GM12892 (cell line): ENCODE results near the gene TTYH3.

Experiments
- DNase-seq: peaks from one replicate; pipeline ENCODE4 v3.0.0; 2011; ENCODE audit not compliant: insufficient read length
- FAIRE-seq: peaks from 2 replicates; lab custom pipeline; 2011; peaks lifted over from hg19 to GRCh38; lab: Jason Lieb, UNC
- POLR2A ChIP-seq: IDR thresholded peaks from 2 replicates; pipeline ENCODE4 v1.6.1; 2011; ENCODE audit warnings: low read depth, low read length, control low read depth
- POLR2AphosphoS5 ChIP-seq: IDR thresholded peaks from 2 replicates; pipeline ENCODE4 v1.6.1; 2011; ENCODE audit warnings: low read depth, low read length, control low read depth
- TAF1 ChIP-seq: IDR thresholded peaks from 2 replicates; pipeline ENCODE4 v1.6.1; 2011; ENCODE audit warnings: low read depth, mild to moderate bottlenecking, control low read depth, low read length, borderline replicate concordance

Gene TTYH3

DNA sequence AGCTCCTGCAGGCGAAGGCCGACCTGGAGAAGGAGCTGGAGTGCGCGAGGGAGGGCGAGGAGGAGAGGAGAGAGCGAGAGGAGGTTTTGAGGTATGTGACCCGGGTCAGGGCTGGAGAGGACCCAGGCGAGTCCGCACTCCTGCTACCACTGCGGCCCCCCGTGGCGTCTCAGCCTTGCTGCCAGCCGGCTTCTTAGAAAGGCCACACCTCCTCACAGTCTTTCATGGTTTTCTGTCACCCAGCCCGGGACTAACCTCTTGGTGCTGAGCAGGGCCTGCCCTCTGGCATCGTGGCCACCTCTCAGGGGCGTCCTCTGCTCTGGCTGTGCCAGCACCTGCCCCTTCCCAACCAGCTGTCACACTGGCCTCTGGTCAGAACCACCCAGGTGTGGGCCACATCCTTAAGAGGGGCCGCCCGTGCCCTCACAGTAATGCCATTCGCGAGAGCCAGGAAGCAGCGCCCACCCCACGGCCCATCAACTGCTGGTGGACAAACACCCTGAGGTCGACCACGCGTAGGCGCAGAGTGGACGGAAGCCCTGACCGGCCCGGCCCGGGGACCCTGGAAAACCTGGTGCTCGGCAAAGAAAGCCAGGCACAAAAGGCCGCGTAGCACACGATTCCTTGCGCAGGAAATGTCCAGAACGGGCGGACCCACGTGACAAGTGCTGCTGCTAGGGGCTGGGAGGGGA lies 38.6 kb upstream of the TTYH3 start:
- DNase-seq (no peak), FAIRE-seq (no peak)
- no peak for TF ChIP-seq POLR2A
- TF ChIP-seq POLR2AphosphoS5 = no peak
- TF ChIP-seq TAF1 = no peak

DNA sequence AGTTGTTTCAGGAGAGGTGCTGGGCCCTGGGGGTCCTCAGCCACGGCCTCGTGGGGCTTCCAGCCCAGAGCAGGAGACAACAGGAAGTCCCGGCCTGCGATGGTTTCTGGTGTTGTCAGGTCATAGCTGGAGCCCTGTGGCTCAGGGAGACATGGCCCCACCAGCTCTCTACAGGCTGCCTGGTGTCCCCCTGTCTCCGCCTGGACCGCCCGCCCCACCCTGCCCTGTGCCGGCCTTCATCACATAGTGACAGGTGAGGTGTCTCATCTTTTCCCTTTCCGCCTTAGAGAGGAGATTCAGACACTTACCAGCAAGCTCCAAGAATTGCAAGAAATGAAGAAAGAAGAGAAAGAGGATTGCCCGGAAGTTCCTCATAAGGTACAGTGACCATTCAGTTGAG lies 37.2 kb upstream of the TTYH3 start:
- DNase-seq (no peak), FAIRE-seq (no peak)
- TF ChIP-seq TAF1 (no peak), POLR2A (no peak), POLR2AphosphoS5 (no peak)

DNA sequence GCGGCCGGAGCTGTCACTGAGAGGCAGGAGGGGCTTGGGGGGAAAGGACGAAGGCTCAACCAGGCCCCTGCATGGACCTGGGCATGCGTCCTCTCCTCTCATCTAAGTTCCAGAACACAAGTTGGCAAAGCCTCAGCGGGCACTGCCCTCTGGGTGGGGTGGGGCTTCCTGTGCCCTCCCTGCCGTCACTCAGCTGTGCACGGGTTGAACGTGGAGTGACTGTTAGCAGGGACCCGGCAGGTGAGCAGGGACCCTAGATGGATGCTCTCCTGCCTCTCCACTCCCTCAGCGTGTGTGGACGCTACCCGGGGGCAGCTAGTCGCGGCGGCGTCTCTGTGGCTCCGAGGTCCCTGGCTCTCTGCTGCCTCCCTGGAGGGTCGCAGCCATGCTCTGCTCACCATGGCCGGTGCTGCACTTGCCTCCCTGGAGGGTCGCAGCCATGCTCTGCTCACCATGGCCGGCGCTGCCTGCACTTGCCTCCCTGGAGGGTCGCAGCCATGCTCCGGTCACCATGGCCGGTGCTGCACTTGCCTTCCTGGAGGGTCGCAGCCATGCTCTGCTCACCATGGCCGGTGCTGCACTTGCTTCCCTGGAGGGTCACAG lies 36.4 kb upstream of the TTYH3 start:
- FAIRE-seq = no peak
- no peak for DNase-seq
- no peak for TF ChIP-seq POLR2A
- no peak for TF ChIP-seq POLR2AphosphoS5
- no peak for TF ChIP-seq TAF1

DNA sequence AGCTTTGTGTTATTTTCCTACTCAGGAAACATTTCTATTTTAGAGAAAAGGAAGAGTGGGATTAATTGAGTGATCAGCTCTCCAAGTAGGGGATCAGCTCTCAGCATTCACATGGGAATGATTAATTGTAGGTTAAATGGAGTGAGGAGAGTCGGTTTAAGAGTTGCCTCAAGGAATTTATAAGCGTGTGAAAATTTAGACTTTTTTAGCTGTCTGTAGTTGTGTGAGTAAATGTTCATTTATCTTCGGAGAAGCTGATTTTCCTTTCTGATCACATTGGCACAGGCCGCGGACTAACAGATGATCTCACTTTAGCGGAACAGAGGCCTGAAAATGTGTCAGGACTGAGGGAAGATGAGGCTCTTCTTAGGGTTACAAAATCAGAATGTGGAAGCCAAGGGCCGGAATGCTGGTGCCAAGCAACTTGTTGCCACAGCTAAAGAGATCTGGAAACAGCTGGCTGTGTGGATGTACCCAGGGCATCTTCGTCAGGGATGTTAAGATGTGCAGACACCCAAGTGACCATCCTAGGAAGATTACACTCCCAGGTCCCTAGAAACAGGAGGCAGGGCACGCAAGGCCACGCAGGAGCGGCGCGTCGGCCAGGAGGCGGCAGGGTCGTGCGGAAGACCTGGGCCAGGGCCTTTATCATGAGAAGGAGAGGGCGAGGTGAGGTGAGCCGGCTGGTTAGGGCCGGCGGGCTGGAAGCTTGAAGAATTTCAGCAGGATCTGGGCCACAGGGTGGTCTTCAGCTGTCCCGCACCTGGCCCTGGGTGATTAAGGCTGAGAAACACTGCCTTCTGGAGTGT lies 35.1 kb upstream of the TTYH3 start:
- FAIRE-seq (no peak), DNase-seq (no peak)
- no peak for TF ChIP-seq TAF1
- TF ChIP-seq POLR2AphosphoS5 = no peak
- TF ChIP-seq POLR2A = no peak

DNA sequence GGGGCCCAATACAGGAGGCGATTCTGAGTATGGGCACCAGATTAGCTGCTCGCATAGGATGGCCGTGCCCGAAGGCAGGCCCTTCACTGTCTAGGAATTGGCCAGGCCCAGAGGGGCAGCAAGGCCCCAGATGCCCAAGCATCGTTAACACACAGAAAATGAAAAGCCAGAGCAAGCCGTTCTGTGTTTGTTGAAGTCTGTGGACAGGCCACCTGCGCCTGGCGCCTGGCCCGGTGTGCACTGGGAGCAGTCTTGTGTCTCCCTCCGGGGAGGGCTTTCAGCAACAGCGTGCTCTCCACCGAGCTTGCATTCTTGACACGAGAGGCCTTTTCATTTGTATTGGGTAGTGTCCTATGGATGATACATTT lies 34.5 kb upstream of the TTYH3 start:
- DNase-seq (no peak), FAIRE-seq (no peak)
- TF ChIP-seq POLR2A (no peak), TAF1 (no peak), POLR2AphosphoS5 (no peak)

DNA sequence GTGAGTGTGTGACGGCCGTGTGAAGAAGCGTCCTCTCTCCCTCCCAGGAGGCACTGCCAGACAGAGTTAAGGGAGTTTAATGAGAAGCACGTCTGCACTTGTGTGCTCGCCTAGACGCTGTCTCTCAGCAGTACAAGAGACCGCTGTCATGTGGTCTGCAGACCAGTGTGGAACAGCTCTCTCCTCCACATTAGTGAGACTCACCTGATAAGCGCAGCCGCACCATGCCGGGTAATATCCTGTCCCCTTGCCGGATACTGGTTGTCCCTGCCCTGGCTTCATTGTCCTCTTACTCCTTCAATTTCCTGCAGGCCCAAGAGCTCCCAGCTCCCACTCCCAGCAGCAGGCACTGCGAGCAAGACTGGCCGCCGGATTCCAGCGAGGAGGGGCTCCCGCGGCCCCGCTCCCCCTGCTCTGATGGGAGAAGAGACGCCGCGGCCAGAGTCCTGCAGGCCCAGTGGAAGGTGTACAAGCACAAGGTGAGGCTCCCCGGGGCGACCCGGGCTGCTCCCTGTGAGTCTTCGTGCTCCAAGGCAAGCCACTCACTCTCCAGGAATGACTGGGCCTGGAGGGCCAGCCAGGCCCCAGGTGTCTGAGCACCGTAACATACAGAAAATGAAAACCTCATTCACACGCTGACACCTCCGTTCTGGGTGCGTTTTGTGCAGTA lies 33.5 kb upstream of the TTYH3 start:
- TF ChIP-seq POLR2A (no peak), POLR2AphosphoS5 (no peak), TAF1 (no peak)
- DNase-seq = no peak
- FAIRE-seq = no peak

DNA sequence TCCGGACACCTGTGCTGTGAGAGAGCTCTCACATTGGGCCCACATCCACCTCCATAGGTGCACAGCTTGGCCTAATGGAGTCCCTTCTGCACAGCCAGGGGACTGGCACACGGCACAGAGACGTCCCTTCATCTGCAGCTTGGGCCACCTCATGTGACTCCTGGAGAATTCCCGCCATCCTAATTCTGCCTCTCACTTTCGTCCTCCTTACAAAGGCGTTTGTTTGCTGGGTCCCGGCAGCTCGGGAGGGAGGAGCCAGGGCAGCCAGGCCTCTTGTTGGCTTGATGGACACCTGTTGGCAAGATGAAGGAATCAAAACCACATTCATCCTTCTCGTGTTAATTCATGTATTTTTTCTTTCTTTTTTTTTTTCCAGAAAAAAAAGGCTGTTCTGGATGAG lies 30.7 kb upstream of the TTYH3 start:
- DNase-seq (no peak), FAIRE-seq (no peak)
- no peak for TF ChIP-seq POLR2A
- TF ChIP-seq TAF1 = no peak
- TF ChIP-seq POLR2AphosphoS5 = no peak

DNA sequence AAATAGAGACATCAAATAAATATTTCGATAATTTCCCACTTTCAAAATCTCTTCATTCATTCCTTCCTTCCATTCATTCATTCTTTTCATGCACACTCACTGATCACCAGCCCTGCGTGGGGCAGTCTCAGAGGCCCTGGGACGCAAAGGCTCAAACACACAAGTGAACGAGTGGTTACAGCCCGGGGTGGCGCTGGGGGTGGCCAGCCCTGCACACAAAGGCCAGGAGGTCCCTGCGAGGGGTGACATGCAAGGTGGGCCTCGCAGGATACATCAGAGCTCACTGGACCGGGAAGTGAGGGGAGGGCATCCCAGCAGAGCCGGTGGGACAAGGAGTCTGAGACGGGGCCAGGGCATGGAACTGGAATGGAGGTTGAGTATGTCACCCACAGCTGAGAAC lies 29.9 kb upstream of the TTYH3 start:
- TF ChIP-seq POLR2A (no peak), POLR2AphosphoS5 (no peak), TAF1 (no peak)
- DNase-seq = no peak
- FAIRE-seq = no peak

DNA sequence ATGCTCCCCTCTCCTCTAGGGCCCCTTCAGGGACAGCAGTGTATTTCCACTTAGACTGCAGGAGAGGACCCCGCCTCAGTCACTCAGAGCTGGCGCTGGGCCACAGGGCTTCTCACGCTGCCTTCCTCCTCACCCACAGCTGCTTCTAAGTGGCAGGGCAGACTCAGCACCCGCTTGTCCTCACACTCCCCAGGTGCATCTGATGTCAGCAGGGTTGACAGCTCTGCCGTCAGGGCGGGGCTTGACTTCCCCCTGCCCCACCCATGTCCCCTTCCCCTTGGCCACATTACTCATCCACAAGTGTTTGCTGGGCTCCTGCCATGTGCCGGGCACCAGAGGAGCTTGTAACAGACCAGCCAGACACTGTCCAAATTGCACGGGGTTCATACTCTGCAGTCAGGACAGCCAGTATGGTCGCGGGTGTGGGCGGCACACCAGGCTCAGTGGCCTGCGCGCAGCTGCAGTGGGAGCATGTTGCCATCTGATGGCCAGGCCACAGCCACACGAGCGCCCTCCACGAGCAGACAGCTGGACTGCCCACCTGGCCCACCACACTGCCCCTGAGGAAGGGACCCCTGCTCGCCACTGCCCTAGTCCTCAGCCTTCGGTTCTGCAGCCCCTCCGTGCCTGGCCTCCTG lies 29.3 kb upstream of the TTYH3 start:
- DNase-seq (no peak), FAIRE-seq (no peak)
- TF ChIP-seq POLR2A (no peak), POLR2AphosphoS5 (no peak), TAF1 (no peak)

DNA sequence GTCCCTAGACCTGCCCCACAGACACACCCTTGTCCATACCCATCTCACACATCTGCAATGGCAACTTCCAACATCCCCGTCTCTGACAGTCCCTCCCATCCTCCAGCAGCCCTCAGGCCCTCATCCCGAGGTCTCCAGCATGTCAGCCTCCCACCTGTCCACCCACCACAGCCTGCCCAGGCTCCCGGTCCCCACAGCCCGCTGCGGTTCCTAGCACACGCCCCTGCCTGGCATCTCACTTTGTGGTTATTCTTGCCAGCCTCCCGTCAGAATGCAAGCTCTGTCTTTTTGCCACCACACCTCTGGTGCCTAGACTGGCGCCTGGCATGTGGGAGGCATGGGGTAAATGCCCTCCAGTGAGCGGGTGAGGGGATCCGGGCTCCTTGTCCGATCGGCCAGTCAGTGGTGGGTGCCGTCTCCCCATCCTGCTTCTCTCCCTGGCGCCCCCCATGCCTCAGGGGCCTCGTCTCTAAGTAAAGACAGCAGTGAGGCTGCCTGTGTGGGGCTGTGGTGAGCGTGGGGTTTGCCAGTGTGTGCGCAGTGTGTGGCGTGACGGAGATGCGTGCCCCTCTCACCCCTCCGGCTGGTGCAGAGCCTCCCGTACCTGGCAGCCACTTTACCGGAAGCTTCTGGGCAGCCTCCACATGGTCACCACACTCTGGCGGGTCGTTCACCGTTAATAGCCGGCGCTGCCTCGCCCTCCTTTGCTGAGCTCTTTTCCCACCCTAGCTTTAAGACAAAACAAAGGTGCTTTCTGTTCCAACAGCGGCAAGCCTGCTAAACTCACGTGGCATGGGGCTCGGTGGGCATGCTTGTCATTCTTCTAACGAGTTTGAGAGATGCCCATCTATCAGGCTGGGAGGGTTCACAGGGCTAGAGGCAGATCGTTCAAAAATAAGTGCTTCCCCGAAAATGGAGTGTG lies 28.5 kb upstream of the TTYH3 start:
- DNase-seq (no peak), FAIRE-seq (no peak)
- TF ChIP-seq POLR2A (no peak), TAF1 (no peak), POLR2AphosphoS5 (no peak)
